ENCODE measurements around the gene GFI1. TPM values are rescaled to one million over a fixed set of nuclear protein-coding genes. Genes with fewer than 3 reads are reported as not detected.

The GFI1 gene
- total RNA-seq, 1 experiment from 2014 or later = 0.93 TPM

DNA sequence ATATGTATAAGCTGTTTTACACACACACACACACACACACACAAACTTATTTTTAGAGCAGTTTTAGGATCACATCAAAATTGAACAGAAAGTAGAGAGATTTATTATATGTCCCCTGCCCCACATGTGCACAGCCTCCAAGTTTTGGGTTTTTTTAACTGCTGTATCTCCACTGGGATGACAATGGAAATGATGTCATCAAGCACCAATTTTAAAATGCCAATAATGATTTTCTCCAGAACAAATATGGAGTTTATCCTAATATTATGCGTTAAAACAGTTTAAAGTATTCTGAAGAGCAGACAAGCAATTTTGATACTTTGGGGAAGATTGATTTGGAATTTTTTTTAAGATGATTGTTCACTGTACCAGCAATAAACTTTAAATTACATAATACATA, 56.7 kb downstream of the GFI1 start:
- H3K27me3 ChIP-seq (replicated peaks; ENCODE audit: control insufficient read depth, insufficient read depth, low read length) = no peaks in the 10 kb centered on the region
- intact Hi-C loops (cut with micrococcal nuclease; ENCODE audit: unreplicated experiment) = no loop called here
- Mint-ChIP-seq H3K27ac (ENCODE audit: unreplicated experiment) (no peak overlapping the region), H3K27me3 (ENCODE audit: insufficient read depth, unreplicated experiment) (no peaks in the 10 kb centered on the region), H3K36me3 (ENCODE audit: insufficient read depth, unreplicated experiment) (no peaks in the 10 kb centered on the region), H3K4me3 (ENCODE audit: unreplicated experiment) (no peak overlapping the region), H3K9me3 (ENCODE audit: unreplicated experiment) (peaks cover 6% of the 10 kb centered on the region), H3K4me1 (ENCODE audit: low read depth, unreplicated experiment) (no peaks in the 10 kb centered on the region)
- H3K36me3 ChIP-seq (ENCODE audit: control insufficient read depth, insufficient read depth, low read length) = no peaks in the 10 kb centered on the region
- H3K9me3 ChIP-seq = no peaks in the 10 kb centered on the region
- H3K4me3 ChIP-seq (ENCODE audit: low read depth, low read length) = no peak overlapping the region
- no TSS peak for BruUV-seq (replicated peaks)
- CTCF ChIA-PET = no interaction called here
- POLR2A ChIA-PET = no interaction called here
- DNase-seq = no peak
- TF ChIP-seq, protein P1, sequence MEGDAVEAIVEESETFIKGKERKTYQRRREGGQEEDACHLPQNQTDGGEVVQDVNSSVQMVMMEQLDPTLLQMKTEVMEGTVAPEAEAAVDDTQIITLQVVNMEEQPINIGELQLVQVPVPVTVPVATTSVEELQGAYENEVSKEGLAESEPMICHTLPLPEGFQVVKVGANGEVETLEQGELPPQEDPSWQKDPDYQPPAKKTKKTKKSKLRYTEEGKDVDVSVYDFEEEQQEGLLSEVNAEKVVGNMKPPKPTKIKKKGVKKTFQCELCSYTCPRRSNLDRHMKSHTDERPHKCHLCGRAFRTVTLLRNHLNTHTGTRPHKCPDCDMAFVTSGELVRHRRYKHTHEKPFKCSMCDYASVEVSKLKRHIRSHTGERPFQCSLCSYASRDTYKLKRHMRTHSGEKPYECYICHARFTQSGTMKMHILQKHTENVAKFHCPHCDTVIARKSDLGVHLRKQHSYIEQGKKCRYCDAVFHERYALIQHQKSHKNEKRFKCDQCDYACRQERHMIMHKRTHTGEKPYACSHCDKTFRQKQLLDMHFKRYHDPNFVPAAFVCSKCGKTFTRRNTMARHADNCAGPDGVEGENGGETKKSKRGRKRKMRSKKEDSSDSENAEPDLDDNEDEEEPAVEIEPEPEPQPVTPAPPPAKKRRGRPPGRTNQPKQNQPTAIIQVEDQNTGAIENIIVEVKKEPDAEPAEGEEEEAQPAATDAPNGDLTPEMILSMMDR (IDR thresholded peaks at IDR 0.05; ENCODE audit: insufficient read depth in 1 of 2, low read depth in 1 of 2, low read length in 1 of 2, severe bottlenecking in 1 of 2, unreplicated experiment in 1 of 2) = no peak
- no peaks in the 10 kb centered on the region for H3K4me1 ChIP-seq

DNA sequence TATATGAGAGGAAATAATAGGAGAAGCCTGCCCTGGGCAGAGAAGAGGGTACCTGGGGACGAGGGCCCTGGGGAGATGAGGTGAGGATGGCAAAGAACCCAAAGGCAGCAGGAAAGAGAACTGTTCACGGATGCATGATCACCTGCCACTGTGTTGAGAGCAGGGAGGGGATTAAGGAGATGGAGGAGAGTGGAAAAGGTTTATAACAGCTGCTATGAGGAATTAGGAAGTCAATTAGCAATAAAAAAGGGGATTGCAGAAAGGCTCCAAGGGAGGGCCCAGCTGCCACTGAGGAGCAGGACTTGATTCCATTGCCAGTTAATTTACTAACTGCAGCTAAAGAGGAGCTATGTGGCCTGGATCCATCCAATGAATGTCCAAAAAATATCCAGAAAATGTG, 61.1 kb downstream of the GFI1 start:
- ChIA-PET CTCF (no interaction called here), POLR2A (interaction anchor here (1.0 kb wide), 1 partner anchor 16 kb away, joined by 14 read pairs; no protein-coding TSS in a partner anchor)
- H3K27ac Mint-ChIP-seq (ENCODE audit: unreplicated experiment) = no peak overlapping the region
- DNase-seq = no peak
- no peaks in the 10 kb centered on the region for H3K36me3 Mint-ChIP-seq (ENCODE audit: insufficient read depth, unreplicated experiment)
- H3K4me1 ChIP-seq = no peaks in the 10 kb centered on the region
- H3K9me3 ChIP-seq = no peaks in the 10 kb centered on the region
- TF ChIP-seq, protein P1 (IDR thresholded peaks at IDR 0.05; ENCODE audit: insufficient read depth in 1 of 2, low read depth in 1 of 2, low read length in 1 of 2, severe bottlenecking in 1 of 2, unreplicated experiment in 1 of 2) = no peak
- H3K27me3 Mint-ChIP-seq (ENCODE audit: insufficient read depth, unreplicated experiment) = no peaks in the 10 kb centered on the region
- no peaks in the 10 kb centered on the region for H3K27me3 ChIP-seq (replicated peaks; ENCODE audit: control insufficient read depth, insufficient read depth, low read length)
- H3K4me3 Mint-ChIP-seq (ENCODE audit: unreplicated experiment) = no peak overlapping the region
- no peaks in the 10 kb centered on the region for H3K36me3 ChIP-seq (ENCODE audit: control insufficient read depth, insufficient read depth, low read length)
- no TSS peak for BruUV-seq (replicated peaks)
- H3K9me3 Mint-ChIP-seq (ENCODE audit: unreplicated experiment) = no peaks in the 10 kb centered on the region
- H3K4me1 Mint-ChIP-seq (ENCODE audit: low read depth, unreplicated experiment) = no peaks in the 10 kb centered on the region
- intact Hi-C loops (cut with micrococcal nuclease; ENCODE audit: unreplicated experiment) = no loop called here
- H3K4me3 ChIP-seq (ENCODE audit: low read depth, low read length) = no peak overlapping the region

Other genes with a start within 250 kb of the GFI1 start
- 12.3 and 12.9 TPM in 2 replicates for gene GLMN, start 187.9 kb downstream of the GFI1 start, total RNA-seq (2022)
- 15.5 and 16.8 TPM in 2 replicates for gene RPAP2, start 187.9 kb downstream of the GFI1 start, total RNA-seq (2022)